Loucy (cell line): Measurements from ENCODE around the gene TUBB3.

ENCODE experiments used
- EZH2phosphoT487 ChIP-seq: fragments of 200-600 bp; IDR thresholded peaks from 2 replicates; pipeline ENCODE4 v1.6.1; 2018; ENCODE audit warnings: antibody characterized with exemption, mild to moderate bottlenecking, moderate library complexity, borderline replicate concordance
- TF ChIP-seq, protein P1 (sequence below): fragments of 200-600 bp; sonication (generic); conservative IDR thresholded peaks from 2 replicates; pipeline ENCODE4 v1.5.1; 2014; ENCODE audit warnings: mild to moderate bottlenecking, antibody characterized with exemption, low read length

DNA sequence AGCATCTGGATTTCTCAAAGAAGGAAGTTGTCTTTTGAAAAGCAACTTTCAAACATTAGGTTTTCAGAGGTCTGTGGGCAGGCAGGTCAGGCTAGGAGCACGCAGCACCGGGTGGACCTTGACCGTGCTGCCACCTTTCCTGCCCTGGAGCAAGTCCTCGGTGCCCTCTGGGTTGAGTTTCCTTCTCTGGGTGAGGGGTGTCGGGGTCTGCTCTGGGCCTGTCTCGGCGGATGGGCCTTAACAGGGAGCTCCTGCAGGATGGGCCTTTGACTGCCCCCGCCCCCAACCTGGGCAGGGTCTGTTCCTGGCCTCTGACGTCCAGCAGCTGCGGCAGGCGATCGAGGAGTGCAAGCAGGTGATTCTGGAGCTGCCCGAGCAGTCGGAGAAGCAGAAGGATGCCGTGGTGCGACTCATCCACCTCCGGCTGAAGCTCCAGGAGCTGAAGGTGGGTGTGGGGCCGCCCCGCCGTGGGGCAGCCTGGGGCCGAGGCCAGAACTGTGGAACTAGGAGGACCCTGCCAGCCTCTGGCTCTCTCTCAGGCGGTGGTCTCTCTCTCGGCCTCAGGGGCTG, 34.2 kb downstream of the TUBB3 start:
- TF ChIP-seq, protein P1, sequence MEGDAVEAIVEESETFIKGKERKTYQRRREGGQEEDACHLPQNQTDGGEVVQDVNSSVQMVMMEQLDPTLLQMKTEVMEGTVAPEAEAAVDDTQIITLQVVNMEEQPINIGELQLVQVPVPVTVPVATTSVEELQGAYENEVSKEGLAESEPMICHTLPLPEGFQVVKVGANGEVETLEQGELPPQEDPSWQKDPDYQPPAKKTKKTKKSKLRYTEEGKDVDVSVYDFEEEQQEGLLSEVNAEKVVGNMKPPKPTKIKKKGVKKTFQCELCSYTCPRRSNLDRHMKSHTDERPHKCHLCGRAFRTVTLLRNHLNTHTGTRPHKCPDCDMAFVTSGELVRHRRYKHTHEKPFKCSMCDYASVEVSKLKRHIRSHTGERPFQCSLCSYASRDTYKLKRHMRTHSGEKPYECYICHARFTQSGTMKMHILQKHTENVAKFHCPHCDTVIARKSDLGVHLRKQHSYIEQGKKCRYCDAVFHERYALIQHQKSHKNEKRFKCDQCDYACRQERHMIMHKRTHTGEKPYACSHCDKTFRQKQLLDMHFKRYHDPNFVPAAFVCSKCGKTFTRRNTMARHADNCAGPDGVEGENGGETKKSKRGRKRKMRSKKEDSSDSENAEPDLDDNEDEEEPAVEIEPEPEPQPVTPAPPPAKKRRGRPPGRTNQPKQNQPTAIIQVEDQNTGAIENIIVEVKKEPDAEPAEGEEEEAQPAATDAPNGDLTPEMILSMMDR: no peak
- TF ChIP-seq EZH2phosphoT487: no peak
